AG04449 (cell line): ENCODE data around the gene MYF5.

ENCODE experiments used
- CTCF ChIA-PET: fragments of 350-600 bp; formaldehyde crosslinking; extraction: SDS; loops from one replicate; lab custom pipeline; 2021; ENCODE audit warnings: antibody characterized with exemption; lab: Yijun Ruan, JAX
- POLR2A ChIA-PET: fragments of 400-600, 350-600 bp; formaldehyde crosslinking; extraction: SDS; loops from one replicate; lab custom pipeline; 2020; ENCODE audit warnings: antibody characterized with exemption, inconsistent platforms; lab: Yijun Ruan, JAX
- DNase-seq: peaks from one replicate; pipeline ENCODE4 v3.0.0-alpha.2; 2010; ENCODE audit warnings: low read depth, low spot score
- H3K4me3 ChIP-seq: 2 replicates; pipeline ENCODE4 v1.5.1; 2011; ENCODE audit warnings: low read depth, mild to moderate bottlenecking, control low read depth, low read length
- TF ChIP-seq, protein P1 (sequence below): IDR thresholded peaks from one replicate; pipeline ENCODE4 v1.5.1; 2011; ENCODE audit warnings: mild to moderate bottlenecking, moderate library complexity, low read length, control low read depth, inconsistent platforms; ENCODE audit not compliant: insufficient read depth; ENCODE audit errors: missing control alignments

Gene MYF5

DNA sequence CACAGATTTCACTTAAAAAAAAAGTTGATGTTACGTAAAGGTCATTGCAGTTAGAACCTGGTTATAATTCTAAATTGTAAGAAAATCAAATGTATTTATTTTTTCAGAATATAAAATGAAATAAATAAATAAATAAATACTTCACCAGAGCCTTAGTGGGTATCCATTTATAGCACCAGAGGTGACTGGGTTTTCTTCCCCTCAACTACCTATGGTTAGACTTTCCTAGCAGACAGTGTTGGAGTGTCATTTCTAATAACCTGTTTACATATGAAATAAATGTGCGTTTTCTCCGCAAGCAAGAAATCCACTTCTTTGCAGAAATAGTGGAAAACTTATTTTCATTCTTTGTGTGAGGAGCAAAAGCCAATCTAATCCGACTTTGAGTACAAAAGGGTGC, 3.3 kb upstream of the MYF5 start:
- H3K4me3 ChIP-seq, result no peak overlapping the region
- POLR2A ChIA-PET, result no interaction called here
- DNase-seq, result no peak
- TF ChIP-seq, protein P1, sequence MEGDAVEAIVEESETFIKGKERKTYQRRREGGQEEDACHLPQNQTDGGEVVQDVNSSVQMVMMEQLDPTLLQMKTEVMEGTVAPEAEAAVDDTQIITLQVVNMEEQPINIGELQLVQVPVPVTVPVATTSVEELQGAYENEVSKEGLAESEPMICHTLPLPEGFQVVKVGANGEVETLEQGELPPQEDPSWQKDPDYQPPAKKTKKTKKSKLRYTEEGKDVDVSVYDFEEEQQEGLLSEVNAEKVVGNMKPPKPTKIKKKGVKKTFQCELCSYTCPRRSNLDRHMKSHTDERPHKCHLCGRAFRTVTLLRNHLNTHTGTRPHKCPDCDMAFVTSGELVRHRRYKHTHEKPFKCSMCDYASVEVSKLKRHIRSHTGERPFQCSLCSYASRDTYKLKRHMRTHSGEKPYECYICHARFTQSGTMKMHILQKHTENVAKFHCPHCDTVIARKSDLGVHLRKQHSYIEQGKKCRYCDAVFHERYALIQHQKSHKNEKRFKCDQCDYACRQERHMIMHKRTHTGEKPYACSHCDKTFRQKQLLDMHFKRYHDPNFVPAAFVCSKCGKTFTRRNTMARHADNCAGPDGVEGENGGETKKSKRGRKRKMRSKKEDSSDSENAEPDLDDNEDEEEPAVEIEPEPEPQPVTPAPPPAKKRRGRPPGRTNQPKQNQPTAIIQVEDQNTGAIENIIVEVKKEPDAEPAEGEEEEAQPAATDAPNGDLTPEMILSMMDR, result no peak
- CTCF ChIA-PET, result no interaction called here

- ChIA-PET POLR2A (no interaction called here), CTCF (no interaction called here)
- H3K4me3 ChIP-seq, result no peak overlapping the region
- DNase-seq, result no peak
- TF ChIP-seq, protein P1, result no peak
Measured at GRCh38 chr12:80714055-80714454, 2.7 kb upstream of the MYF5 start.

- no peak overlapping the region for H3K4me3 ChIP-seq
- no peak for DNase-seq
- TF ChIP-seq, protein P1, result no peak
- POLR2A ChIA-PET, result no interaction called here
- CTCF ChIA-PET, result no interaction called here
Measured at GRCh38 chr12:80714846-80715245, 1.9 kb upstream of the MYF5 start.

DNA sequence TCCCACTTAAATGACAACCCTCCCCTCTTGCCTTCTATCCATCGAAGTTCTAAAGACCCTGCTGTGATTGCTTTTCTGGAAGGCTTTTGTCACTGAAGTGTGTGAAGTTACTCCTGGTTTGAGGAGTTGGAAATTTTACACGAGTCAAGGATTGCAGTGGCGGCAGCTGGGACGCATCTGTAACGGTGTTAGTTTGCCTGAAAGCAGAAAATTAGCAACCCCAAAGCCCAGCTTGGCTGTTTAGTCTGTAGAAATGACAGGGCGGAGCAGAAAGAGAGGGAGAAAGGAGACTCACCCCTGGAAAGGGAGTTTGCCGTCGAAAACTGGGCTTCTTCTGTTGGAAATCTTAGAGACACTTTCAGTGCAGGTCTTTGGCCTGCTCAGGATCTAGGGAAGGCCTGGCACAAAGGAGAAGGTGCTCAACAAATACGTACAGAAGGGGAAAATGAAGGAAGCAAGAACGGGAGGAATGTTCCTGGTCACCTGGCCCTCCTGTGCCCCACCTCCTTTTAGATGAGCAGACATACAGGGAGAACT, 931 bp upstream of the MYF5 start:
- ChIA-PET POLR2A (no interaction called here), CTCF (interaction anchor here (1.1 kb wide), 1 partner anchor 13 kb away, joined by 3 read pairs; no protein-coding TSS in a partner anchor)
- H3K4me3 ChIP-seq, result no peak overlapping the region
- TF ChIP-seq, protein P1, result no peak
- no peak for DNase-seq

DNA sequence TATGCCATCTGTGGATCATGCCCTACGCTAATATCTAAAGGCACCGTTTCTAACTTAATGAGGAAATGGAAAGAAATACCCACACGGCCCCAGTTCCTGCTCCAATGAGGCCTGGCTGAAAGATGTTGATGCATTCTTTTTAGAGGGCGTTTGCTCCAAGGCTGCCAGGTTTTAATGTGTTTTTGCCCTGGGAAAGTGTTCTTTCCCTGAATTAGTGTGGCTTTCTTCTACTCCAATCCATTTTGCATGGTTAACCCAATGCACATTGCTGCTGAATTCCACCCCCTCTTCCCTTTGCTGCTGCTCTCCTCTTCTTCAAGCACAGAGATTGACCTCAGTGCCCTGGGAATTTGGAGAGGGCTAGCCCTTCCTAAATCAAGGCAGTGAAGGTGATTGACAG, 1.1 kb downstream of the MYF5 start:
- H3K4me3 ChIP-seq, result no peak overlapping the region
- POLR2A ChIA-PET, result no interaction called here
- CTCF ChIA-PET, result no interaction called here
- DNase-seq, result no peak
- TF ChIP-seq, protein P1, result no peak

- no peak overlapping the region for H3K4me3 ChIP-seq
- DNase-seq, result no peak
- ChIA-PET CTCF (no interaction called here), POLR2A (no interaction called here)
- TF ChIP-seq, protein P1, result no peak
Measured at GRCh38 chr12:80720516-80720915, 3.8 kb downstream of the MYF5 start.
